ENCODE measurements around the gene POU2AF2. TPM values are rescaled to one million over a fixed set of nuclear protein-coding genes. Genes with fewer than 3 reads are reported as not detected.

The POU2AF2 gene
- total and polyA plus RNA-seq, 4 donors = 0.26 to 0.29 TPM; not detected in 2

GRCh38 chr11:111253630-111254029 is 8.1 kb downstream of the POU2AF2 start:
- DNase-seq = no peak
- 81% methylated on average over 5 of the region's 5 CpGs for WGBS, 2 donors
- Histone ChIP-seq H3K4me1 (ENCODE audit: control insufficient read depth in 5 of 5, insufficient read depth in 5 of 5, low read length in 5 of 5) (peaks cover 0 to 4% (median 0%) of the 10 kb centered on the region in 5 donors), H3K27me3 (ENCODE audit: control insufficient read depth in 3 of 3, insufficient read depth in 3 of 3, low read length in 2 of 3) (no peaks in the 10 kb centered on the region), H3K27ac (ENCODE audit: low read depth in 1 of 2, low read length in 1 of 2) (no peak overlapping the region), H3K9ac (ENCODE audit: insufficient read depth in 1 of 2, low read length in 2 of 2) (no peak overlapping the region), H3K9me3 (ENCODE audit: control insufficient read depth in 4 of 4, insufficient read depth in 3 of 4, low read length in 3 of 4) (no peaks in the 10 kb centered on the region), H3K4me3 (no peak overlapping the region), H3K36me3 (ENCODE audit: control insufficient read depth in 4 of 4, insufficient read depth in 4 of 4, low read length in 4 of 4) (no peaks in the 10 kb centered on the region)
- ATAC-seq (ENCODE audit: insufficient read depth, low FRiP score) = no peak
- no peak for TF ChIP-seq CTCF (IDR thresholded peaks at IDR 0.05; ENCODE audit: control extremely low read depth, extremely low read depth)

- no peak for ATAC-seq (ENCODE audit: insufficient read depth, low FRiP score)
- H3K9ac ChIP-seq (ENCODE audit: insufficient read depth in 1 of 2, low read length in 2 of 2) = no peak overlapping the region
- TF ChIP-seq CTCF (IDR thresholded peaks at IDR 0.05; ENCODE audit: control extremely low read depth, extremely low read depth) = no peak
- DNase-seq = no peak
- H3K4me3 ChIP-seq = no peak overlapping the region
- no peak overlapping the region for H3K27ac ChIP-seq (ENCODE audit: low read depth in 1 of 2, low read length in 1 of 2)
- peaks cover 0 to 4% (median 0%) of the 10 kb centered on the region in 5 donors for H3K4me1 ChIP-seq (ENCODE audit: control insufficient read depth in 5 of 5, insufficient read depth in 5 of 5, low read length in 5 of 5)
- WGBS, 2 donors = 62 to 84% methylated on average over 4 of the region's 4 CpGs
- no peaks in the 10 kb centered on the region for H3K9me3 ChIP-seq (ENCODE audit: control insufficient read depth in 4 of 4, insufficient read depth in 3 of 4, low read length in 3 of 4)
- H3K36me3 ChIP-seq (ENCODE audit: control insufficient read depth in 4 of 4, insufficient read depth in 4 of 4, low read length in 4 of 4) = no peaks in the 10 kb centered on the region
- H3K27me3 ChIP-seq (ENCODE audit: control insufficient read depth in 3 of 3, insufficient read depth in 3 of 3, low read length in 2 of 3) = no peaks in the 10 kb centered on the region
Measured at GRCh38 chr11:111258046-111258445, 12.5 kb downstream of the POU2AF2 start.

GRCh38 chr11:111259896-111260295 is 14.4 kb downstream of the POU2AF2 start:
- DNase-seq (no peak), ATAC-seq (ENCODE audit: insufficient read depth, low FRiP score) (no peak)
- no peak for TF ChIP-seq CTCF (IDR thresholded peaks at IDR 0.05; ENCODE audit: control extremely low read depth, extremely low read depth)
- Histone ChIP-seq H3K36me3 (ENCODE audit: control insufficient read depth in 4 of 4, insufficient read depth in 4 of 4, low read length in 4 of 4) (no peaks in the 10 kb centered on the region), H3K4me1 (ENCODE audit: control insufficient read depth in 5 of 5, insufficient read depth in 5 of 5, low read length in 5 of 5) (peaks cover 0 to 4% (median 0%) of the 10 kb centered on the region in 5 donors), H3K27ac (ENCODE audit: low read depth in 1 of 2, low read length in 1 of 2) (no peak overlapping the region), H3K9ac (ENCODE audit: insufficient read depth in 1 of 2, low read length in 2 of 2) (no peak overlapping the region), H3K9me3 (ENCODE audit: control insufficient read depth in 4 of 4, insufficient read depth in 3 of 4, low read length in 3 of 4) (no peaks in the 10 kb centered on the region), H3K27me3 (ENCODE audit: control insufficient read depth in 3 of 3, insufficient read depth in 3 of 3, low read length in 2 of 3) (no peaks in the 10 kb centered on the region), H3K4me3 (no peak overlapping the region)
- 93 to 97% methylated on average over 4 of the region's 4 CpGs for WGBS, 2 donors

GRCh38 chr11:111260811-111261210 is 15.3 kb downstream of the POU2AF2 start:
- Histone ChIP-seq H3K4me3 (no peak overlapping the region), H3K36me3 (ENCODE audit: control insufficient read depth in 4 of 4, insufficient read depth in 4 of 4, low read length in 4 of 4) (no peaks in the 10 kb centered on the region), H3K9me3 (ENCODE audit: control insufficient read depth in 4 of 4, insufficient read depth in 3 of 4, low read length in 3 of 4) (no peaks in the 10 kb centered on the region), H3K9ac (ENCODE audit: insufficient read depth in 1 of 2, low read length in 2 of 2) (no peak overlapping the region), H3K4me1 (ENCODE audit: control insufficient read depth in 5 of 5, insufficient read depth in 5 of 5, low read length in 5 of 5) (peaks cover 0 to 4% (median 0%) of the 10 kb centered on the region in 5 donors), H3K27me3 (ENCODE audit: control insufficient read depth in 3 of 3, insufficient read depth in 3 of 3, low read length in 2 of 3) (no peaks in the 10 kb centered on the region), H3K27ac (ENCODE audit: low read depth in 1 of 2, low read length in 1 of 2) (no peak overlapping the region)
- ATAC-seq (ENCODE audit: insufficient read depth, low FRiP score) (no peak), DNase-seq (no peak)
- 82 to 85% methylated on average over 4 of the region's 4 CpGs for WGBS, 2 donors
- TF ChIP-seq CTCF (IDR thresholded peaks at IDR 0.05; ENCODE audit: control extremely low read depth, extremely low read depth) = no peak

All from lung (tissue), 12 donors.